HCT116 (cell line): Measurements from ENCODE around the gene ARSG.
A peak's percentile ranks its signal among the peaks of the same experiment; 100 is the strongest.

Experiments
- EZH2 ChIP-seq: fragments of 200-600 bp; sonication (generic); IDR thresholded peaks from 2 replicates; pipeline ENCODE4 v1.6.1; 2017; ENCODE audit warnings: antibody characterized with exemption, mixed run types
- EZH2phosphoT487 ChIP-seq: fragments of 200-600 bp; IDR thresholded peaks from 2 replicates; pipeline ENCODE4 v1.6.1; 2018; ENCODE audit warnings: antibody characterized with exemption, borderline replicate concordance
- FOSL1 ChIP-seq: IDR thresholded peaks from 2 replicates; pipeline ENCODE4 v1.6.1; 2012; ENCODE audit warnings: low read depth
- JUND ChIP-seq: IDR thresholded peaks from 2 replicates; pipeline ENCODE4 v1.6.1; 2012
- POLR2A ChIP-seq: IDR thresholded peaks from 2 replicates; pipeline ENCODE4 v1.7.0; 2011; ENCODE audit warnings: borderline replicate concordance; ENCODE audit not compliant: insufficient read depth, insufficient read length; ENCODE audit errors: extremely low read depth
- POLR2AphosphoS5 ChIP-seq: IDR thresholded peaks from 2 replicates; pipeline ENCODE4 v1.6.1; 2011; ENCODE audit warnings: mild to moderate bottlenecking, low read depth, low read length, moderate library complexity
- RAD21 ChIP-seq: IDR thresholded peaks from 2 replicates; pipeline ENCODE4 v1.6.1; 2012; ENCODE audit warnings: low read depth, mild to moderate bottlenecking
- TCF7L2 ChIP-seq: IDR thresholded peaks from 2 replicates; pipeline ENCODE4 v1.7.0; 2011; ENCODE audit warnings: borderline replicate concordance, inconsistent platforms; ENCODE audit not compliant: insufficient read depth, insufficient read length; ENCODE audit errors: extremely low read depth
- ZNF274 ChIP-seq: fragments of 200-500 bp; sonication (Bioruptor generic); IDR thresholded peaks from 2 replicates; pipeline ENCODE4 v1.6.1; 2014; ENCODE audit warnings: mild to moderate bottlenecking, low read depth, low read length, inconsistent platforms
- TF ChIP-seq, protein P1 (sequence below), 3 experiments: fragments of 200-600 bp in 1 of 3; sonication (generic) in 1 of 3; IDR thresholded peaks in 2 of 3; conservative IDR thresholded peaks in 1 of 3; 2 replicates each; pipeline ENCODE4 v1.5.1; 2012 to 2017; ENCODE audit warnings: low read depth in 2 of 3, low read length in 2 of 3, antibody characterized with exemption in 1 of 3, borderline replicate concordance in 1 of 3, control low read depth in 1 of 3, mild to moderate bottlenecking in 1 of 3, mixed read lengths in 1 of 3, mixed run types in 1 of 3, moderate library complexity in 1 of 3; ENCODE audit not compliant: insufficient read depth in 1 of 3
- TF ChIP-seq, protein P2 (sequence below): IDR thresholded peaks from 2 replicates; pipeline ENCODE4 v1.6.1; 2012
- TF ChIP-seq, protein P3 (sequence below): IDR thresholded peaks from 2 replicates; pipeline ENCODE4 v1.6.1; 2012
- TF ChIP-seq, protein P4 (sequence below): IDR thresholded peaks from 2 replicates; pipeline ENCODE4 v1.6.1; 2011; ENCODE audit warnings: mild to moderate bottlenecking, low read length, moderate library complexity; ENCODE audit not compliant: insufficient replicate concordance; ENCODE audit errors: extremely low read depth

DNA sequence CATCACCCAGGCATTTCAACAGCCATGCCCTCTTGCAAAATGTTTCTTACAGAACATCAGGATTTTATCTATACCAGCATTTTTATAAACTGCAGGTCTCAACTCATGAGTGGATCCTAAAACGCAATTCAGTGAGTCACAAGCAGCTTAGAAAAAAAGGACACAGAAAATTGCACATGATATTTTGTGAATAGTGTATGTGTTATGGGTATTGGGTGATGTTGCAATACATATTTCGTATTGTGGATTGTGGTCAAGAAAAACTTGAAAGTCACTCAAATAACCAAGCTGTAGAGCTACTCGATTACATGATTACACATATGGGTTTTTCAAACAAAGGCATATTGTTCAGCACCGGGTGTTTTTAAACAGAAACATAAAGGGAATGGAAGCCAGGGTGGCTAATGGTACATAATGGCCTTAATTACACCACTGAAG is 164.6 kb downstream of the ARSG start:
- TF ChIP-seq EZH2, result no peak
- TF ChIP-seq, protein P1, sequence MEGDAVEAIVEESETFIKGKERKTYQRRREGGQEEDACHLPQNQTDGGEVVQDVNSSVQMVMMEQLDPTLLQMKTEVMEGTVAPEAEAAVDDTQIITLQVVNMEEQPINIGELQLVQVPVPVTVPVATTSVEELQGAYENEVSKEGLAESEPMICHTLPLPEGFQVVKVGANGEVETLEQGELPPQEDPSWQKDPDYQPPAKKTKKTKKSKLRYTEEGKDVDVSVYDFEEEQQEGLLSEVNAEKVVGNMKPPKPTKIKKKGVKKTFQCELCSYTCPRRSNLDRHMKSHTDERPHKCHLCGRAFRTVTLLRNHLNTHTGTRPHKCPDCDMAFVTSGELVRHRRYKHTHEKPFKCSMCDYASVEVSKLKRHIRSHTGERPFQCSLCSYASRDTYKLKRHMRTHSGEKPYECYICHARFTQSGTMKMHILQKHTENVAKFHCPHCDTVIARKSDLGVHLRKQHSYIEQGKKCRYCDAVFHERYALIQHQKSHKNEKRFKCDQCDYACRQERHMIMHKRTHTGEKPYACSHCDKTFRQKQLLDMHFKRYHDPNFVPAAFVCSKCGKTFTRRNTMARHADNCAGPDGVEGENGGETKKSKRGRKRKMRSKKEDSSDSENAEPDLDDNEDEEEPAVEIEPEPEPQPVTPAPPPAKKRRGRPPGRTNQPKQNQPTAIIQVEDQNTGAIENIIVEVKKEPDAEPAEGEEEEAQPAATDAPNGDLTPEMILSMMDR (IDR thresholded peaks at IDR 0.05 in 2 of 3, conservative IDR thresholded peaks at IDR 0.05 in 1 of 3; ENCODE audit: borderline replicate concordance in 1 of 3, insufficient read depth in 1 of 3, low read depth in 2 of 3, low read length in 2 of 3), result no peak
- no peak for TF ChIP-seq RAD21
- TF ChIP-seq EZH2phosphoT487, result no peak
- TF ChIP-seq, protein P2, sequence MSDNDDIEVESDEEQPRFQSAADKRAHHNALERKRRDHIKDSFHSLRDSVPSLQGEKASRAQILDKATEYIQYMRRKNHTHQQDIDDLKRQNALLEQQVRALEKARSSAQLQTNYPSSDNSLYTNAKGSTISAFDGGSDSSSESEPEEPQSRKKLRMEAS, result no peak
- no peak for TF ChIP-seq FOSL1
- no peak for TF ChIP-seq POLR2AphosphoS5
- TF ChIP-seq, protein P3, sequence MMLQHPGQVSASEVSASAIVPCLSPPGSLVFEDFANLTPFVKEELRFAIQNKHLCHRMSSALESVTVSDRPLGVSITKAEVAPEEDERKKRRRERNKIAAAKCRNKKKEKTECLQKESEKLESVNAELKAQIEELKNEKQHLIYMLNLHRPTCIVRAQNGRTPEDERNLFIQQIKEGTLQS, result no peak
- no peak for TF ChIP-seq TCF7L2
- TF ChIP-seq POLR2A, result no peak
- TF ChIP-seq JUND, result 0 out of 2 replicates have a peak, but pooled peaks have one; percentile 6
- TF ChIP-seq, protein P4, sequence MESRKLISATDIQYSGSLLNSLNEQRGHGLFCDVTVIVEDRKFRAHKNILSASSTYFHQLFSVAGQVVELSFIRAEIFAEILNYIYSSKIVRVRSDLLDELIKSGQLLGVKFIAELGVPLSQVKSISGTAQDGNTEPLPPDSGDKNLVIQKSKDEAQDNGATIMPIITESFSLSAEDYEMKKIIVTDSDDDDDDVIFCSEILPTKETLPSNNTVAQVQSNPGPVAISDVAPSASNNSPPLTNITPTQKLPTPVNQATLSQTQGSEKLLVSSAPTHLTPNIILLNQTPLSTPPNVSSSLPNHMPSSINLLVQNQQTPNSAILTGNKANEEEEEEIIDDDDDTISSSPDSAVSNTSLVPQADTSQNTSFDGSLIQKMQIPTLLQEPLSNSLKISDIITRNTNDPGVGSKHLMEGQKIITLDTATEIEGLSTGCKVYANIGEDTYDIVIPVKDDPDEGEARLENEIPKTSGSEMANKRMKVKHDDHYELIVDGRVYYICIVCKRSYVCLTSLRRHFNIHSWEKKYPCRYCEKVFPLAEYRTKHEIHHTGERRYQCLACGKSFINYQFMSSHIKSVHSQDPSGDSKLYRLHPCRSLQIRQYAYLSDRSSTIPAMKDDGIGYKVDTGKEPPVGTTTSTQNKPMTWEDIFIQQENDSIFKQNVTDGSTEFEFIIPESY, result no peak
- TF ChIP-seq ZNF274, result no peak
